Central memory CD8-positive, alpha-beta T cell (primary cell): ENCODE data around the gene PDZRN3.

ENCODE experiments used
- ATAC-seq: fragments of 150-1000 bp; cut with Tn5 transposase; replicated peaks from 2 replicates; pipeline ENCODE4 v1.10.0; 2022; ENCODE audit warnings: mild to moderate bottlenecking, moderate FRiP score, moderate number of reproducible peaks; ENCODE audit not compliant: poor library complexity, severe bottlenecking; ENCODE audit errors: extremely low read depth
- DNase-seq, 2 donors: peaks; one replicate each; pipeline ENCODE4 v3.0.0; 2021; ENCODE audit warnings: low spot score in 2 of 2
- H3K27ac Mint-ChIP-seq: one replicate; pipeline ENCODE4 v1.8.0; 2022; ENCODE audit warnings: low read depth, mild to moderate bottlenecking, moderate library complexity, mixed read lengths
- H3K27me3 Mint-ChIP-seq: one replicate; pipeline ENCODE4 v1.8.0; 2022; ENCODE audit warnings: mixed read lengths
- H3K36me3 Mint-ChIP-seq: one replicate; pipeline ENCODE4 v1.8.0; 2022; ENCODE audit warnings: mild to moderate bottlenecking, moderate library complexity, mixed read lengths; ENCODE audit not compliant: insufficient read depth
- H3K4me1 Mint-ChIP-seq: one replicate; pipeline ENCODE4 v1.8.0; 2022; ENCODE audit warnings: mixed read lengths
- H3K4me3 Mint-ChIP-seq: one replicate; pipeline ENCODE4 v1.8.0; 2022; ENCODE audit warnings: mild to moderate bottlenecking, moderate library complexity, mixed read lengths
- H3K9me3 Mint-ChIP-seq: one replicate; pipeline ENCODE4 v1.8.0; 2022; ENCODE audit warnings: mixed read lengths

Gene PDZRN3

DNA sequence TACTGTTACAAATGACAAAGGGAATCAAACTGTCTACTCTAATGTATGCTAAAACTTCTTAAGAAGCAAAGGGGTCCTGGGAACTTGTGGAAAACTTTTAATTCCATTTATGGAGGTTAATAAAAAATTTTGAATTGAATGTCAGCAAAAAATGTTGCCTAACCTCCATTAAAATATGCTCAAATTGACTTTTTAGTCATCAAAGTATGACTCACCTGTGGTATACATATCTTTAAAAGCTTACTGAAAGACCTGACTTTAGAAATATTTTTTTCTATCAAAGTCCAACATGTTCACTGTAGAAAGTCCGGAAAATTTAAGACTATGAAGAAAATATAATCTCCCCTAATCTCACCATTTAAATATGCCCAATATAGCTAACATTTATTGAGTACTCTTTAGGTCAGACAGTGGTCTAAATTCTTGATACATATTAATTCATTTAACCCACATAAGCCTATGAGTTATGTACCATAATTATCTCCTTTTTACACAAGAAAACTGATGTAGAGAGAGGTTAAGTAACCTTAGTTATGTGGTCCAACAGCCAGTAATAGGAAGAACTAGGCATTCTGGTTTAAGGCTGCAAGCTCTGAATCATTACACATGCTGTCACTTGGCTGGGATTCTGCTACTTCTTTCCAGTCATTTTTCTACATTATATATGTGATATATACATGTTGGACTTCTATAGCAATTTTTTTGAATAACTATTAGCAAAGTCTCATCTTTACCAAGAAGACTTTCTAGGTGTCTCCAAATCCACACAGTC lies 83.6 kb downstream of the PDZRN3 start:
- ATAC-seq = no peak
- no peak for DNase-seq
- no peaks in the 10 kb centered on the region for H3K4me1 Mint-ChIP-seq
- H3K27ac Mint-ChIP-seq = no peak overlapping the region
- no peak overlapping the region for H3K4me3 Mint-ChIP-seq
- H3K9me3 Mint-ChIP-seq = no peaks in the 10 kb centered on the region
- H3K27me3 Mint-ChIP-seq = no peaks in the 10 kb centered on the region
- no peaks in the 10 kb centered on the region for H3K36me3 Mint-ChIP-seq

DNA sequence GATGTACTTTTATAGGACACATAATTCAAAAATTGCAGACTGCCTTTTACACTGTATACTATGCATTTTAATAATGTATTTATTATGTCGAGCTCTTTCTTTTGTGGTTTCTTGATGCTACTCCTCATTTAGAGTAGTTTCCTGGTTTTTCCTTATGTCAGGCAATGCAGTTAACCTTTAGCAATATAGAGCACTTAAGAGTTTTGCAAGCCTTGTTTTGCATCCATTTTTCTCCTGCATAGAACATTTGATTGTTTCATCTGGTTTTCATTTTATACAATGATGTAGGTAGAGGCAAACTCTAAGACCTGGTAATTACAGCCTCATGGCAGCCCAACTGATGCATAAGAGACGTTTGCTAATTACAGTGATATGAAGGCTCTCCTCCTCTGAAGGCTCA lies 86.3 kb downstream of the PDZRN3 start:
- ATAC-seq = no peak
- no peaks in the 10 kb centered on the region for H3K9me3 Mint-ChIP-seq
- DNase-seq = no peak
- H3K36me3 Mint-ChIP-seq = no peaks in the 10 kb centered on the region
- H3K4me3 Mint-ChIP-seq = no peak overlapping the region
- H3K4me1 Mint-ChIP-seq = no peaks in the 10 kb centered on the region
- no peaks in the 10 kb centered on the region for H3K27me3 Mint-ChIP-seq
- H3K27ac Mint-ChIP-seq = no peak overlapping the region

DNA sequence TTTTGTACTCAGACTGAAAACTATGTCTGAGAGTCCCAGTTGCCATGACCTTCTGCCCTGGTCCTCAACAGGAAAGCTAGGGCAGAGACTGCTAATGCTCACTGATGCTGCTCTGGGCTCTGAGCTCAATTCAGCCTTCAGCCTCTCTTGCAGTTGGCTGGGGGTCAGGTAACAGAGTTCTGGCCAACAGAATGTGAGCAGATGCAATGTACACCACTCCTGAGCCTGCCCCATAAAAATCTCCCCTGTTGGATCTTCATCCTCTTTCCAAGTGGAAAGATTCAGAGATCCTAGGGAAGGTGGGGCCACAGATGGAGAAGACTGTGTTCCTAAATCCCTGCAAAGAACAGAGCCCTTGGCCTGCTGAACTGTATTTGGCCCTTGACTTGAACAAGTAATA lies 87.8 kb downstream of the PDZRN3 start:
- Mint-ChIP-seq H3K27ac (no peak overlapping the region), H3K4me1 (no peaks in the 10 kb centered on the region), H3K36me3 (no peaks in the 10 kb centered on the region), H3K4me3 (no peak overlapping the region), H3K27me3 (no peaks in the 10 kb centered on the region), H3K9me3 (no peaks in the 10 kb centered on the region)
- no peak for DNase-seq
- ATAC-seq = no peak

DNA sequence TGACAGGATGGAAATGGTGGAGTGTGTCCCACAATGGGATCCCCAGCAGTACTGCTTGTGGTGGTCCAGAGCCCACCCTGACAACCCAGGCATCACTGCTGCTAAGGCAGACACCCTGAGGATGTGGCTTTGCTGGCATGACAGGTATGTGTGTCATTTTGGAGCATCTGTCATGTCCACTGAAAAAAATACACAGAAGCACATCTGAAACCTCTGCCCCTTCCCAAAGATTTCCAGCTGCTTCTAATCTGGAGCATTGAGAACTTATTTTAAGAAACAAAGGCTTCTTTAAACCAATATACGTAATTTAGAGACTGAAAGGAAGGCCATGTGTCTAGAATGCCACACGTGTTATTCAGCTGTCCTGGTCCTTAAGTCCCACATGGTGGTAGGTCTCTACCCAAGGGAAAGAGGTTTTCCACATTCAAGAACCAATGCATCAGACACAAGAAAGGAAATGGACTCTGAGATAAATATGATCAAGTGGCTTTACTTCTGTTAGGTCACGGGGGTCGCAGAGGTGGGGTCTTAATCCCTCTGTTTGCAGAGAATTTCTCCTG lies 88.3 kb downstream of the PDZRN3 start:
- Mint-ChIP-seq H3K36me3 (no peaks in the 10 kb centered on the region), H3K9me3 (peaks cover 3% of the 10 kb centered on the region)
- ATAC-seq = no peak

DNA sequence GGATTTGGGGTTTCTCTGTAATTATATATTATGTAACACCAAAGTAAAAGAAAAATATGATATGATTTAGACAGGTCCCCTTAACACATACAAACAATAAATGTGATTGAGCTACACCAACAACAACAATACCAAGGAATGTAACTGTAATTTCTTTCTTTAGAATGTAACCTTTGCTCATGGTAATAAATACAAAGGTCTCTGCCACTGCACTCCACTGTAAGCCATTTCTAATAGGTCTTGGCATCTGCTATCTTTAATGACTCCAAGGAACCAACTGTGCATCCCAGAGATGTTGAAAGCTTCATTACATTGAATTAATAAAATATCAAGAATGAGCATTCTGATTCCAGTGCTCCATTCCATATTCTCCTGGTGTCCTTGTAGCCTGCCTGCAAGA lies 88.8 kb downstream of the PDZRN3 start:
- no peak for DNase-seq
- no peak overlapping the region for H3K27ac Mint-ChIP-seq
- peaks cover 8% of the 10 kb centered on the region for H3K9me3 Mint-ChIP-seq
- no peaks in the 10 kb centered on the region for H3K27me3 Mint-ChIP-seq
- no peaks in the 10 kb centered on the region for H3K36me3 Mint-ChIP-seq
- H3K4me1 Mint-ChIP-seq = no peaks in the 10 kb centered on the region
- no peak for ATAC-seq
- H3K4me3 Mint-ChIP-seq = no peak overlapping the region

More for the DNA sequence above, 88.3 kb downstream of the PDZRN3 start:
- no peak overlapping the region for H3K4me3 Mint-ChIP-seq
- no peaks in the 10 kb centered on the region for H3K27me3 Mint-ChIP-seq
- H3K4me1 Mint-ChIP-seq = no peaks in the 10 kb centered on the region
- no peak for DNase-seq
- no peak overlapping the region for H3K27ac Mint-ChIP-seq

DNA sequence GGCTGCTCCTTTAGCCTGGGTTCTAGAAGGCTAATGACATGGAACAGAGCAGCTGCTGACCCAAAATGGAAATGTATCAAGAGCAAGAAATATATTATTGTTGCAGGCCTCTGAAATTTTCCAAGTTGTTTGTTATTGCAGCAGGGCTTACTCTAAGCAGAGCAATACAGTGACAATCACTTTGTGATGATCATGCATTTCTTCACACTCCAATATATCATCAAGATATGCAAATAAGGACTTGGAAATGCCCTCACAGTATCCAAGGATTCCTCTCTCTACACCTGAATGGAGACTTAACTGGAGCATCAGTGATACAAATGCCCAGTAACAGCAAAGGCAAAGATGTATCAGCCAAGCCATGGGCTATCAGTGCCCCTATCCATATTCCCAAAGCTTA lies 89.6 kb downstream of the PDZRN3 start:
- Mint-ChIP-seq H3K27ac (no peak overlapping the region), H3K27me3 (no peaks in the 10 kb centered on the region), H3K4me1 (no peaks in the 10 kb centered on the region), H3K9me3 (peaks cover 8% of the 10 kb centered on the region), H3K36me3 (no peaks in the 10 kb centered on the region), H3K4me3 (no peak overlapping the region)
- ATAC-seq = no peak
- no peak for DNase-seq

DNA sequence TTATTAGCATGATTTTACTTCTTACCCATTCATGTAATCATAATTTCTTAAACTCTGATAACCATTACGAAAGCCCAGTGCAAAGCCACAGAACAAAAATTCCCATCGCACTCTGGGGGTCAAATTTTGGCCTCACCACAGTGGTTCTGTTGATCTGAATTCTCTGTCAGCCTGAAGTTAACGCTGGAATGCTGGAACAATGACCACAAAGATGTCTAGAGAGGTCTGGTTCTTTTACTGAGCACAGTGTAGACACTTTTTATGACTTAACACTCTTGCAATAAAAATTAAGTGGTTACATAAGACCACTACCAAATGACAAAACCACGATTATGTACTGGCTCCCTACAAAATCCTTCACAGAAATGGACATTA lies 94.7 kb downstream of the PDZRN3 start:
- no peak for ATAC-seq
- Mint-ChIP-seq H3K27me3 (no peaks in the 10 kb centered on the region), H3K9me3 (peaks cover 8% of the 10 kb centered on the region), H3K36me3 (no peaks in the 10 kb centered on the region), H3K4me3 (no peak overlapping the region), H3K4me1 (no peaks in the 10 kb centered on the region), H3K27ac (no peak overlapping the region)
- no peak for DNase-seq

DNA sequence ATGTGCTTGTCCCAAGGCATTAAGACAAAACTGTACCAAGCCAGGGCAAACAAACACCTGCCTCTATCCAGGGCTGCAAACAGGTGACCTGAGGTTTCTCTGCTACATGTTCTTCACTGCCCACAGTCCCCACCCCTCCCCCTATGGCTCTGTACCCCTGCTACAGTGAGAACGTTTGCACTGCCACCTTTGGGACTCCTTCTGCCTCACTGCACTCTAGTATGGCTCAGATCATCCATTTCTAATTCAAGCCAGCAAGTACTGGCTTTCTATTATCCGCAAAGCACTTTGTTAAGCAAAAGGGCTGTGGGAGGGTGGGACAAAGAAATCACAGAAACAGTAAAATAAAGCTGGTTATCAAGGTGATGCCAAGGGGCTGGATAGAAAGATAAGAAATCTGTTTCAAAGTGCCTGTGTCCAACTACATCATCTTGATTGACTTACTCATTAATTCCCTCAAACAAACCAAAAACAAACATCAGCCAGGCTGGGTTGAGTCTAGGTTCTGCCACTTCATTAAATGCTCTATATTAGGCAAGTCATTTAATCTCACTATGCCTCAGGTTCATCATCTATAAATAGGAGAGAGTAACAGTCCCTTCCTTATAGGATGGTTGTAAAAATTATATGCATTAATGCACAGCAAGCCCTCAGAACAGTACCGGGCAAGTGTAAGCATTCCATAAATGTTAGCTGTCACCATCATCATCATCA lies 95.3 kb downstream of the PDZRN3 start:
- Mint-ChIP-seq H3K9me3 (peaks cover 8% of the 10 kb centered on the region), H3K27me3 (no peaks in the 10 kb centered on the region), H3K4me3 (no peak overlapping the region), H3K4me1 (no peaks in the 10 kb centered on the region), H3K36me3 (no peaks in the 10 kb centered on the region), H3K27ac (no peak overlapping the region)
- DNase-seq (no peak), ATAC-seq (no peak)

DNA sequence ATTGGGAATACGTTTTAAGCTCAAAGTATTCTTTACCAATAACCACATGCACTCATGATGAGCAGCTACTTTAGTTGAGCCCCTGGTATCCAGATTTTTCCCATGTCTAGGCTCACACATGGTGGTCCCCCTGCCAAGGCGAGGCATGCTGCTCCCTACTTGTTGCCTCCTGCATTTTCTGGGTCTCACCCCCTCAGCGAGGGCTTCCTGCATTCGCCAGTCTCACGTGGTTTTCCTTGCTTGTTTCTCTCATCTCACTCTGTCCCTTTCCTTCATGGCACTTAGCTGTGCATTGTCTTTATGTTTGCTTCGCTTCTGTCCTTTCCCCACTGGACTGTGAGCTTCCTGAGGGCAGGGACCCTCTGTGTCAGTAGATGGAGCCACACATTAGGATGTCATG lies 99.2 kb downstream of the PDZRN3 start:
- H3K36me3 Mint-ChIP-seq = no peaks in the 10 kb centered on the region
- no peak for DNase-seq
- no peaks in the 10 kb centered on the region for H3K4me1 Mint-ChIP-seq
- H3K9me3 Mint-ChIP-seq = no peaks in the 10 kb centered on the region
- no peak overlapping the region for H3K27ac Mint-ChIP-seq
- no peak overlapping the region for H3K4me3 Mint-ChIP-seq
- no peak for ATAC-seq
- H3K27me3 Mint-ChIP-seq = no peaks in the 10 kb centered on the region

DNA sequence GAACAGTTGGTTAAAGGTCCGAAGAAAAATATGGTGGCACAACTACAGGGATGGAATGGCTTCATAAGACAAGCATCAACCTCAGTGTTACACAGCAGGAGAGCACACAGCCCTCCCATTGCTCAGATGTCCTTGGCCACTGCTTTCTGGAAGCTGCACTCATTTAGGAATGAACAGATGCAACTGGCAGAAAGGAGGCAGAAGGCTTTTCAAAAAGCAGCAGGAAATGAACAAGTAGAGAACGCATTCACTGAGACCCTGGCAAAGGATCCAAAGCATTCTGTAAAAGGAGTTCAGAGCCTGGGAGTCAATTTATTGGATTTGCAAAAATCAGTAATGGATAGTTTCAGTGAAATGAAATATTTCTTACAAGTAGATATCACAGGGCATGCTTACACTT lies 101.1 kb downstream of the PDZRN3 start:
- H3K36me3 Mint-ChIP-seq = no peaks in the 10 kb centered on the region

DNA sequence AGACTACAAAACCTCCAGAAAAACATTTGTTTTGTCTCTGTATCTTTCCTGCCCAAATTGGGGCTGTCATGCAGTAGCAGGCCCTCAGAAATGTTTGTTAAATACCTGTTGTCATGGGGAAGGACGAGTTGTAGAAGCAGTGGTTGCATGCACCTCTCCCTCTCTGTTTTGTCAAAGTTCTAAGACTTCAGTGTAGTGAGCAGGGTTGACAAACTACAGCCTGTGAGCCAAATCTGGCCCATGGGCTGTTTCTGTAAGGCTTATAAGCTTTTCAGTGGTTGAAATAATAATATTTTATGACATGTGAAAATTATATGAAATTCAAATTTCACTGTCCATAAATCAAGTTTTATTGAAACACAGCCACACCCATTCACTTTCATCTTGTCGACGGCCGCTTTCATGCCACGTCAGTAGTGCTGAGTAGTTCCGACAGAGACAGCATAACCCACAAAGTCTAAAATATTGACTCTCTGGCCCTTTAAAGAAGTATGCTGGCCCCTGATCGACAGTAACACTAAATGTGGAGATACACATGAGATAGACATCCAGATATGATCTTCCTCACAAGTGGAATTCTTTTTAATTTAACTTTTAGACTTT lies 102.9 kb downstream of the PDZRN3 start:
- no peaks in the 10 kb centered on the region for H3K4me1 Mint-ChIP-seq
- H3K27ac Mint-ChIP-seq = no peak overlapping the region
- no peak for ATAC-seq

More for the DNA sequence above, 101.1 kb downstream of the PDZRN3 start:
- no peaks in the 10 kb centered on the region for H3K27me3 Mint-ChIP-seq
- H3K4me1 Mint-ChIP-seq = no peaks in the 10 kb centered on the region
- ATAC-seq = no peak
- H3K9me3 Mint-ChIP-seq = no peaks in the 10 kb centered on the region
- DNase-seq = no peak
- H3K4me3 Mint-ChIP-seq = no peak overlapping the region
- no peak overlapping the region for H3K27ac Mint-ChIP-seq

DNA sequence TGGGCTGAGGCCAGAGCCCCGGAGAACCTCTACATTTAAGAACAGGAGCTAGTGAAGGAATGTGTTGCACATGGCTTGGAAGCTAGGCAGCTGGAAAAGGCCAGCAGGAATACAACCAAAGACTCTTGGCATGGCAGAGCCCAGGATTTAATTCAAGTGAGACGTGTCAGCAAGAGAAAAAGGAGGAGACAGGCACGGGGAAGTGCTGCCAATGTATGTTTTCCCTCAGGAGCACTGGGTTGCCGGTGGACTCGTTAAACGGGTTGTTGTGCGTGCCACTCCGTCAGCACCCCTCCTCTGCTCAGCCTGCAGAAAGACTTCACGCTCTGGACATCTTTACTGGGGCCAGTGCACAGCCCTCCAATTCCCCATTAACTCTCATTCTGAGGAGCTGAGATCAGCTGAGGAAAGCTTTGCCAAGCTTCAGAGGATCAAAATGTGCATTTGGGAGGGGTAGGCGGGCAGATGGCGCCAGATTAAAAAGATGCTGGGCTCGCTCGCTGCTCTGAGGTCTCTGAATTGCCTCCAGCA lies 103.7 kb downstream of the PDZRN3 start:
- H3K27me3 Mint-ChIP-seq = no peaks in the 10 kb centered on the region
- no peaks in the 10 kb centered on the region for H3K4me1 Mint-ChIP-seq
- no peak overlapping the region for H3K27ac Mint-ChIP-seq
- ATAC-seq (no peak), DNase-seq (no peak)
- H3K9me3 Mint-ChIP-seq = no peaks in the 10 kb centered on the region
- H3K4me3 Mint-ChIP-seq = no peak overlapping the region
- H3K36me3 Mint-ChIP-seq = no peaks in the 10 kb centered on the region

More for the DNA sequence above, 102.9 kb downstream of the PDZRN3 start:
- no peak overlapping the region for H3K4me3 Mint-ChIP-seq
- no peaks in the 10 kb centered on the region for H3K36me3 Mint-ChIP-seq
- H3K9me3 Mint-ChIP-seq = no peaks in the 10 kb centered on the region
- no peaks in the 10 kb centered on the region for H3K27me3 Mint-ChIP-seq
- DNase-seq = no peak
